GM12875 (cell line): ENCODE results near the gene CMIP.

Experiments used
- H3K4me3 ChIP-seq: one replicate; pipeline ENCODE4 v1.5.1; 2011; ENCODE audit warnings: low read depth, low read length, control low read depth
- CTCF ChIP-seq: IDR thresholded peaks from 2 replicates; pipeline ENCODE4 v1.5.1; 2011; ENCODE audit warnings: low read depth, mild to moderate bottlenecking, control low read depth, inconsistent platforms, low read length, moderate library complexity, borderline replicate concordance; ENCODE audit not compliant: insufficient read depth

The CMIP gene

GRCh38 chr16:81713796-81714195 lies 269.2 kb downstream of the CMIP start:
- no peak overlapping the region for H3K4me3 ChIP-seq
- TF ChIP-seq CTCF, result no peak

- no peak overlapping the region for H3K4me3 ChIP-seq
- no peak for TF ChIP-seq CTCF
Measured at GRCh38 chr16:81714583-81714982, 270.0 kb downstream of the CMIP start.

- TF ChIP-seq CTCF, result no peak
- H3K4me3 ChIP-seq, result peak overlapping the region; percentile 23
Measured at GRCh38 chr16:81715358-81716196, 271.0 kb downstream of the CMIP start.

- no peak overlapping the region for H3K4me3 ChIP-seq
- no peak for TF ChIP-seq CTCF
Measured at GRCh38 chr16:81716478-81717225, 272.0 kb downstream of the CMIP start.

GRCh38 chr16:81717662-81718189 lies 273.1 kb downstream of the CMIP start:
- H3K4me3 ChIP-seq, result no peak overlapping the region
- no peak for TF ChIP-seq CTCF

- H3K4me3 ChIP-seq, result no peak overlapping the region
- TF ChIP-seq CTCF, result no peak
Measured at GRCh38 chr16:81718637-81719036, 274.0 kb downstream of the CMIP start.

GRCh38 chr16:81719993-81720392 lies 275.4 kb downstream of the CMIP start:
- no peak for TF ChIP-seq CTCF
- no peak overlapping the region for H3K4me3 ChIP-seq
